HG03342 (cell line): ENCODE data around the gene EPHA2.
"Not testable (repeated sequence)": the region's sequence is repeated elsewhere in the genome, so short reads cannot be mapped to it uniquely, and the experiment has no call there.

ENCODE experiments used
- ATAC-seq: cut with Tn5 transposase; IDR thresholded peaks from one replicate; pipeline ENCODE4 v1.9.1; 2021; ENCODE audit warnings: mild to moderate bottlenecking, moderate library complexity; ENCODE audit not compliant: unreplicated experiment

Gene EPHA2

GRCh38 chr1:16168622-16169360, 12.9 kb upstream of the EPHA2 start:
- ATAC-seq, result no peak

- not testable (repeated sequence) for ATAC-seq
Measured at GRCh38 chr1:16168144-16168495, 12.3 kb upstream of the EPHA2 start.

GRCh38 chr1:16167331-16168143, 11.7 kb upstream of the EPHA2 start:
- no peak for ATAC-seq

GRCh38 chr1:16166117-16166516, 10.2 kb upstream of the EPHA2 start:
- no peak for ATAC-seq

DNA sequence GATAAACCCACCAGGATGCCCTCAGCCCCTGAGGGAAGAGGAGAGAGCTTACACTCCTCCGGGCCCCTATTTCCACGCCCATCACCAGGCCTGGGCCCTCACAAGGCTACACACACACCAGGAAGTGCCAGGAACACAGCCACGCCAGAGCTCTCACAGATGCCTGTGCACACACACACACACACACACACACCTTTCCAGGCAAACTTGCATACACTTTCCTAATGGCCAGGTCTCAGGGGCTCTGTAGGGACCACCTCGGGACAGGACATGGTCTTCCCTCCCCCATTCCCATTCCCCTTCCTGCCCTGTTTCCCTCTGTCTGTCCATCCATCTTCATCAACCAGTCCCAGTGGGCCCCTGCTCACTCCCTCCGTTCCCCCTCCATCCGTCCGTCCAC, 9.7 kb upstream of the EPHA2 start:
- no peak for ATAC-seq

DNA sequence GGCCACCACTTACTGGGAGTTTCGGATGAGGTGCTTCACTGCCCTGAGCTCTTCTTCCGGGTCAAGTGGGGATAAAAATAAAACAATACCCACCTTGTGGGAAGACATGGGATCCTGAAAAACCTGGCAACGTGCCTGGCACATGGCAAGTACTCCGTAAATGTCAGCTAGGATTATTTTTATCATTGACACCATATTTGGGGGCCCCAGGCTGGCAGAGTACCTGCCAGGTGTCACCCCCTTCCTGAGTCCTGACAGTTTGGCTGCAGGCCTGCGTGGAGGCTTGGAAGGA, 9.2 kb upstream of the EPHA2 start:
- ATAC-seq, result no peak

- ATAC-seq, result no peak
Measured at GRCh38 chr1:16164213-16165072, 8.6 kb upstream of the EPHA2 start.

- not testable (repeated sequence) for ATAC-seq
Measured at GRCh38 chr1:16163608-16164212, 7.8 kb upstream of the EPHA2 start.

DNA sequence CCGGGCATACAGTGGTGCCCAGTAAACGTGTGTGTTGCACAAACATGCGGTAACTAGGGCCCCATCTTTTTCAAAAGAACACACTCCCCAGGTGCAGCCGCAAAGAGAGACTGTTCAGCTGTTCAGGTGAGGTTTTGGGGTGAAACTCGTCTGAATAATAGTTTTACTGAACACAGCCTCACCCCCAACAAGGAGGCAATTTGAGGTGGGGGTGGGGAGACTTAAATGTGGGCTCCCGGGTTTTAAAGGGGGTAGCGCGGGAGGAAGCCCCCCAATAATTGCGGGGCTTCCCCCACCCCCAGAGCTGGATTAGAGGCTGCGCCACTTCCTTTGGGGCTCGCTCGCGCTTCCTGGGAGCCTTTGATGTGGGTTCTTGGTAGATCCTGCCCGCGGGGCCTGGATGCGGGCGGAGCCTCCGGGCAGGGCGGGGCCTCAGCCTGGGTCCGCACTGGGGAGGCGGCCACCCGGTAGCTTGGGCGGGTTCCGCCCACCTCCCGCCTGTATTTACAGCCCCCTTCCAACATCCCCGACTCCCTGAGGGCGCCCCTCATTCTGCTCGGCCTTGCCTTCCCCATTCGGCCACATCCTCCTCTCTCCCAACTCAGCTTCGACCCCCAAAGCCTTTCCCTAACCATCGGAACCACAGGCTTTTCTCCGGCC, 6.4 kb upstream of the EPHA2 start:
- ATAC-seq, result no peak

GRCh38 chr1:16161717-16162116, 5.8 kb upstream of the EPHA2 start:
- no peak for ATAC-seq

DNA sequence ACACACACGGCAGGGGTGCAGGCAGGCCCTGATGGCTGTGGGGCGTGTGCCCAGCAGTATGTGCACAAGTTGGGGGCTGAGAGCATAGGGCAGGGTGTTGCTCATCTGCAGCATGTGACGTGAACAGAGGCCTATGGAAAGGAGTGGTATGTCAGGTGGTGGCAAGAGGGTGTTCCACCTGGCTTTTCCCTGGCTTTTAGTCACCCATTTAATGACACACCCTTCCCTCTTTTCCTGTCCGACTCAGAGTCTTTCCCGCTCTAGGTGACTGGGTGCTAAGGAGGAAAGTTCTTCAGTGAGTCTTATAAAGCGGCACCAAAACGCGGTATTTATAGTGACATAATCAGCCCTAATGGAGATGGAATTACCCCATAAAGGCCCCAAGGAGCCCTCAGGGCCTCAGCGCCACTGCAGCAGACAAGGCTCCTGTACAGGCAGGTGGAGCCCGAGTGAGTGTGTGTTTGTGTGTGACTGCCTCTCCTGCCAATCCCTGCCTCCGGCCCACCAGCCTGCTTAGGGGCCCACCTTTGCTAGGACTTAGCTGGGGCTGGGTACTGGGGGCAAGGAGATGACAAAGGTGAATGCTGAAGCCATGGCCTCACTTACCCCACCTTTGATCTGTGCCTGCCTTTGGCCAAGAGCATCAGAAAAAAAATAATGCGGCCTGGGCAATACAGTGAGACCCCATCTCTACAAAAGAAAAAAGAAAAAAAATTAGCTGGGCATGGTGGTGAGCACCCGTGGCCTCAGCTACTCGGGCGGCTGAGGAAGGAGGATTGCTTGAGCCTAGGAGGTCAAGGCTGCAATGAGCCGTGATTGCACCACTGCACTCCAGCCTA, 3.3 kb upstream of the EPHA2 start:
- no peak for ATAC-seq

DNA sequence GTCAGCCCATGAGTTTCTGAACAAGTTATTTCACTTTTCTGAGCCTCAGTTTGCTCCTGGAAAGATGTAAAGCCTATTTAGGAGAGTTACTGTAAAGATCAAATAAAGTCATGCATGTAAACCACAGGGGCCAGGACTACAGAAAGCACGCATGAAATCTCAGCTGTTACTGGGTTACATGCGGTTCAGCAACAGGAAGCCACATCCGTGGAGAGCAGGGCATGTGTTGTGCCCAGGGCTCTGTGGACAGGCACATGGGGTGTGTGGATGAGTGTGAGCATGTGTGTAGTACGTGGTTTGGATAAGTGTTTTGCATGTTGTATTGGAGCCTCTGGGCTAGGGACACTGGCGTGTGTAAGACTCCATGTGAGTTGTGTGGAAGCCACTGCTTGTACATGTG, 2.2 kb upstream of the EPHA2 start:
- ATAC-seq, result no peak

- no peak for ATAC-seq
Measured at GRCh38 chr1:16156848-16157495, 1.1 kb upstream of the EPHA2 start.

DNA sequence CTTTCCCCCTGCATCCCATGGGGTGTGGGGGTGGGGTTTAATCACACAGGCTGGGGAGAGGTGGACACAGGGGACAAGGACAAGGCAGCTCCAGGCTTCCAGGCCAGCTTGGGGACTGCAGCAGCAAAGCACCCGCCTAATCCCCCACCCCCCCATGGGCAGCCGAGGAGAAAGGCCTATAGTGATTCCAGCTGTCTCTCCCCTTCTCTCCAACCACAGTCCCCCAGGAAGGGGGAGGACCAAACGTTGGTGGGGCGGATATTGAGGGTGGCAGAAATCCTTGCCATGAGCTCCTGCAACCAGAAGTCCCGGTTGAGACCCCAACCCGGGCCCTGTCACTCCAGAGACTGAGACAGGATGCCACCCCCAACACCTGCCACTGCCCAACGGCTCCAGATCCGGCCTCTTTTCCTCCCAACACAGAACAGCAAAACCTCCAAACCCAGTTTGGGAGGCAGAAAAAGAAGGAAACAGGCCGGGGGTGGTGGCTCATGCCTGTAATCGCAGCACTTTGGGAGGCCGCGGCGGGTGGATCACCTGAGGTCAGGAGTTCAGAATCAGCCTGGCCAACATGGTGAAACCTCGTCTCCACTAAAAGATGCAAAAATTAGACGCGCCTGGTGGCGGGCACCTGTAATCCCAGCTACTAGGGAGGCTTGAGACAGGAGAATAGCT, 1.7 kb downstream of the EPHA2 start:
- no peak for ATAC-seq

DNA sequence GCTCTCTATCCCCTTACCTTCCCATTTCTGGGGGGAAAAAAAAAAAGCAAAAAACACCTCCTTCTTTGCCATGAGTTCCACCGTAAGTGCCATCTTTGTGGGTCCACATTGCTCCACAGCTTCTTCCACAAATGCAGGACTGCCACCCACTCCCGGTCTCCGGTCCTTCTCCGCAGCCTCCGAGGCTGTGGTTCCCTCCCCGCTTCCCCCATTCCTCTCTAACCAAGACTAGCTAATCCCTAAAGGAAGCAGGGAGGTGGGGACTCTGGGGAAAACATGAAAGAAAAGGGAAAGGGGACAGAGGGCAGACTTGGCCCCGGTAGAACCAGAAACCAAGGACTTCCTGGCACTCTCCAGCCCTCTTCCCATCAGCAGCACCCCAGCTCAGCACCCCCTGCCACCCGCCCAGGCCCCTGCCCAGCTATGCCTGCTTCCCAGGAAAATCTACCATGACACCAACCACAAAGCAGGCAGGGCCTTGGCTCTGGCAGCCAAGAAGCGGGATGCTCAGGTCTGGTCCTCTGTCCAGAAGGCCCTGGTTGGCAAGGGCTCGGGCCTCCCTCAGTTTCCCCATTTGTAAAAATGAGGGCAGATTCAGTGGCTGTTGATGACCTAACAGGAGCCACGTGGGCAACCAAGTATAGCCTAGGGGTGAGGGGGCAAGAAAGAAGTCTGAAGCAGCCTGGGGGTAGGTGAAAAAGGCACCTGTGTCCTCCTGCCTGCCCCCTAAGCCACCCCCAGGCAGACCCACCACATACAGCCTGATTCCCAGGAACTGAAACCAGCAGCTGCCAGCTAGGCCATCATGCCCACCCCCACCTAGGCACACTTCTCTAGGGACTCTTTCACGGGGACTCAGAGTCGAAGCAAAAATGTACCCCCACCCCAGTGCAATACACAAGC, 2.5 kb downstream of the EPHA2 start:
- ATAC-seq, result no peak

- no peak for ATAC-seq
Measured at GRCh38 chr1:16152481-16153087, 3.3 kb downstream of the EPHA2 start.

GRCh38 chr1:16151995-16152384, 3.9 kb downstream of the EPHA2 start:
- ATAC-seq, result no peak
